Transverse colon (tissue), 4 donors: Measurements from ENCODE around the gene POLD2. TPM values are rescaled to one million over a fixed set of nuclear protein-coding genes. Genes with fewer than 3 reads are reported as not detected.

Source experiments
- DNase-seq: peaks from one replicate; pipeline ENCODE4 v3.0.0-alpha.2; 2019
- H3K27ac ChIP-seq, 4 donors: fragments of 200-600 bp; sonication (generic); 2 replicates each; pipeline ENCODE4 v1.5.1; 2016 to 2018; ENCODE audit warnings: inconsistent platforms in 4 of 4
- H3K27me3 ChIP-seq: fragments of 200-600 bp; sonication (generic); 2 replicates; pipeline ENCODE4 v1.5.1; 2017; ENCODE audit warnings: inconsistent platforms
- H3K36me3 ChIP-seq, 4 donors: fragments of 200-600 bp; sonication (generic); 2 replicates each; pipeline ENCODE4 v1.5.1; 2017 to 2019; ENCODE audit warnings: inconsistent platforms in 4 of 4
- H3K4me1 ChIP-seq, 4 donors: fragments of 200-600 bp; sonication (generic); 2 replicates each; pipeline ENCODE4 v1.5.1; 2017 to 2020; ENCODE audit warnings: inconsistent platforms in 4 of 4
- H3K4me3 ChIP-seq, 4 donors: fragments of 200-600 bp; sonication (generic); 1 replicate in 1 of 4; 2 replicates in 3 of 4; pipeline versions ENCODE4 v1.5.1 to v1.6.1; 2017 to 2019; ENCODE audit warnings: inconsistent platforms in 4 of 4
- H3K9me3 ChIP-seq, 2 donors: fragments of 200-600 bp; sonication (generic); 2 replicates each; pipeline ENCODE4 v1.5.1; 2017 to 2019; ENCODE audit warnings: inconsistent platforms in 2 of 2
- CTCF ChIP-seq, 5 experiments: fragments of 200-600 bp in 3 of 5; fragments of 450-650 bp in 2 of 5; sonication (generic) in 3 of 5; IDR thresholded peaks; 1 replicate in 2 of 5; 2 replicates in 3 of 5; pipeline ENCODE4 v1.5.1; 2016 to 2017; ENCODE audit warnings: antibody characterized with exemption in 5 of 5, inconsistent platforms in 3 of 5, mild to moderate bottlenecking in 2 of 5, moderate library complexity in 1 of 5
- EP300 ChIP-seq: sonication (generic); formaldehyde crosslinking; IDR thresholded peaks from one replicate; pipeline ENCODE4 v1.6.1; 2017; ENCODE audit warnings: antibody characterized with exemption, low read depth
- POLR2A ChIP-seq: fragments of 450-650 bp; IDR thresholded peaks from one replicate; pipeline ENCODE4 v1.6.1; 2016; ENCODE audit warnings: antibody characterized with exemption, mild to moderate bottlenecking, moderate library complexity
- POLR2AphosphoS5 ChIP-seq, 3 donors: sonication (generic); formaldehyde crosslinking; IDR thresholded peaks; one replicate each; pipeline ENCODE4 v1.6.1; 2016; ENCODE audit warnings: antibody characterized with exemption in 3 of 3
- WGBS, 2 donors: methylation state at CpG; one replicate each; pipeline ENCODE4 v1.1.5; 2018; ENCODE audit warnings: low coverage in 1 of 2; 5-methylcytosine and 5-hydroxymethylcytosine counted together
- in situ Hi-C, 4 donors: fragments of 200-750 bp; cut with MboI; loops; one replicate each; pipeline versions ENCODE4 v1.15.0 to v1.15.1; 2017; ENCODE audit warnings: low sequenced_read_pairs in 3 of 4, low pct_ligation_motif_present in 1 of 4, low pct_unique_long_range_greater_than_20kb in 1 of 4
- intact Hi-C: fragments of 100-400 bp; cut with DNase I; formaldehyde crosslinking; loops from one replicate; pipeline ENCODE4 v1.15.1; 2023; ENCODE audit warnings: low total_unique reads
- total RNA-seq, 4 donors: library from RNA; depleted of rRNA; stranded (reverse); fragments of >200 nt; gene quantifications; one replicate each; pipeline ENCODE4 v1.1.0, GENCODE V29; 2016

POLD2 gene
- total RNA-seq, 4 donors from 2014 or later: 20.1 to 32.7 (median 22.7) TPM

GRCh38 chr7:44114586-44115310 is 8.6 kb downstream of the POLD2 start:
- no peaks in the 10 kb centered on the region for H3K9me3 ChIP-seq
- intact Hi-C loops (no loop called here), in situ Hi-C loops (no loop called here)
- H3K27ac ChIP-seq: no peak overlapping the region
- H3K36me3 ChIP-seq: no peaks in the 10 kb centered on the region
- 84% methylated on average over 11 of the region's 12 CpGs; no CpG with 5 or more reads in 1 of the 2 donors for WGBS, 2 donors
- no peak overlapping the region for H3K4me3 ChIP-seq
- TF ChIP-seq CTCF (IDR thresholded peaks at IDR 0.05): no peak
- no peak for TF ChIP-seq POLR2AphosphoS5 (IDR thresholded peaks at IDR 0.05)
- no peak for TF ChIP-seq EP300
- TF ChIP-seq POLR2A: no peak
- no peaks in the 10 kb centered on the region for H3K27me3 ChIP-seq
- no peak for DNase-seq
- no peaks in the 10 kb centered on the region for H3K4me1 ChIP-seq

DNA sequence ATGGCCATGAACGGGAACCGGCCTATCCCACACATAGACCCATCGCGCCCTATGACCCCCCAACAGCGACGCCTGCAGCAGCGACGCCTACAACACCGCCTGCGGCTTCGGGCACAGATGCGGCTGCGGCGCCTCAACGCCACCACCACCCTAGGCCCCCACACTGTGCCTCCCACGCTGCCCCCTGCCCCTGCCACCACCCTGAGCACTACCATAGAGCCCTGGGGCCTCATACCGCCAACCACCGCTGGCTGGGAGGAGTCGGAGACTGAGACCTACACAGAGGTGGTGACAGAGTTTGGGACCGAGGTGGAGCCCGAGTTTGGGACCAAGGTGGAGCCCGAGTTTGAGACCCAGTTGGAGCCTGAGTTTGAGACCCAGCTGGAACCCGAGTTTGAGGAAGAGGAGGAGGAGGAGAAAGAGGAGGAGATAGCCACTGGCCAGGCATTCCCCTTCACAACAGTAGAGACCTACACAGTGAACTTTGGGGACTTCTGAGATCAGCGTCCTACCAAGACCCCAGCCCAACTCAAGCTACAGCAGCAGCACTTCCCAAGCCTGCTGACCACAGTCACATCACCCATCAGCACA is 9.5 kb downstream of the POLD2 start:
- no peak for TF ChIP-seq POLR2AphosphoS5 (IDR thresholded peaks at IDR 0.05)
- TF ChIP-seq CTCF (IDR thresholded peaks at IDR 0.05): no peak
- no peak for TF ChIP-seq EP300
- TF ChIP-seq POLR2A: no peak
- Histone ChIP-seq H3K9me3 (no peaks in the 10 kb centered on the region), H3K4me1 (no peaks in the 10 kb centered on the region), H3K27ac (no peak overlapping the region), H3K4me3 (no peak overlapping the region), H3K27me3 (no peaks in the 10 kb centered on the region), H3K36me3 (no peaks in the 10 kb centered on the region)
- in situ Hi-C loops (no loop called here), intact Hi-C loops (no loop called here)
- no peak for DNase-seq
- 80 to 89% methylated on average over 2 to 22 of the region's 24 CpGs for WGBS, 2 donors

DNA sequence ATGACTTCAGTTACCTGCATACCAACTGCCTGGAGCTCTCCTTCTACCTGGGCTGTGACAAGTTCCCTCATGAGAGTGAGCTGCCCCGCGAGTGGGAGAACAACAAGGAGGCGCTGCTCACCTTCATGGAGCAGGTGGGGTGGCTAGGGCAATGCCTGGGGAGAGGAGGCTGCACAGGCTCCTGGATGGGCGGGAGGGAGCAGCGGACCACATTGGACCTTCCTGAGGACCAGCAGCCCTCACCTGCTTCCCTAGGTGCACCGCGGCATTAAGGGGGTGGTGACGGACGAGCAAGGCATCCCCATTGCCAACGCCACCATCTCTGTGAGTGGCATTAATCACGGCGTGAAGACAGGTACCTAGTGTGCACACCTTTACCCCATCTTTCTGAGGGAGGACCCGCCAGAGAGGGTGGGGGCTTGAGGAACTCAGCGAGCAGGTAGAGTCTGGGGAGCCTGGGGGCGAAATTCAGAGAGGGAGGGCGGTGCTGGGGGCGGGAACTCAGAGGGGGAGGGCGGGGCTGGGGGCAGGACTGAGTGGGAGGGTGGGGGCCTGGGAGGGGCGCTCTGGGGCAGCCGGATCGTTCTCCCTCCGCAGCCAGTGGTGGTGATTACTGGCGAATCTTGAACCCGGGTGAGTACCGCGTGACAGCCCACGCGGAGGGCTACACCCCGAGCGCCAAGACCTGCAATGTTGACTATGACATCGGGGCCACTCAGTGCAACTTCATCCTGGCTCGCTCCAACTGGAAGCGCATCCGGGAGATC is 10.2 kb downstream of the POLD2 start:
- Histone ChIP-seq H3K9me3 (no peaks in the 10 kb centered on the region), H3K4me3 (no peak overlapping the region), H3K36me3 (no peaks in the 10 kb centered on the region), H3K27me3 (no peaks in the 10 kb centered on the region), H3K4me1 (no peaks in the 10 kb centered on the region), H3K27ac (no peak overlapping the region)
- 87% methylated on average over 31 of the region's 34 CpGs; no CpG with 5 or more reads in 1 of the 2 donors for whole genome bisulfite sequencing, 2 donors
- DNase-seq: no peak
- TF ChIP-seq POLR2A (no peak), EP300 (no peak), CTCF (IDR thresholded peaks at IDR 0.05) (no peak), POLR2AphosphoS5 (IDR thresholded peaks at IDR 0.05) (no peak)
- intact Hi-C loops (no loop called here), in situ Hi-C loops (no loop called here)
